Spinal cord (tissue), 4 donors: Measurements from ENCODE around the gene DOK4. TPM values are rescaled to one million over a fixed set of nuclear protein-coding genes. Genes with fewer than 3 reads are reported as not detected.

ENCODE experiments used
- polyA plus RNA-seq, 2 donors: library from polyadenylated mRNA; unstranded; fragments of 120-200 nt; gene quantifications; one replicate each; pipeline ENCODE4 v1.2.1, GENCODE V29; 2013; ENCODE audit not compliant: insufficient read length in 2 of 2
- total RNA-seq, 2 donors: library from RNA; depleted of rRNA in 1 of 2; stranded (reverse); fragments of 120-200 nt in 1 of 2; fragments of >200 nt in 1 of 2; gene quantifications; one replicate each; pipeline versions ENCODE4 v1.2.3 to v1.2.4, GENCODE V29; 2013 to 2014

Gene DOK4
- total and polyA plus RNA-seq, 4 donors = 23.0 to 62.8 (median 43.5) TPM

Other genes starting within 250 kb of the DOK4 start
- gene ARL2BP, start 241.2 kb downstream of the DOK4 start, total RNA-seq = 10 to 100 TPM; 75.1 to 77.9 TPM
- gene ARL2BP, start 241.2 kb downstream of the DOK4 start, polyA plus RNA-seq = 10 to 100 TPM; 74.7 to 79.3 TPM
- gene PLLP, start 201.8 kb downstream of the DOK4 start, total RNA-seq = 10 to 100 TPM; 19.1 to 20.9 TPM
- 10 to 100 TPM; 37.6 to 38.1 TPM for gene PLLP, start 201.8 kb downstream of the DOK4 start, polyA plus RNA-seq
- under 1 TPM in 1 of 2 donors, not detected in 1; 0.10 TPM for gene CCL22, start 127.7 kb downstream of the DOK4 start, total RNA-seq
- under 1 TPM in 1 of 2 donors, not detected in 1; 0.14 TPM for gene CCL22, start 127.7 kb downstream of the DOK4 start, polyA plus RNA-seq
- gene CX3CL1, start 114.0 kb downstream of the DOK4 start, total RNA-seq = 10 to 100 TPM; 15.5 to 20.1 TPM
- 10 to 100 TPM; 47.4 to 49.5 TPM for gene CX3CL1, start 114.0 kb downstream of the DOK4 start, polyA plus RNA-seq
- not detected for gene CCL17, start 81.7 kb downstream of the DOK4 start, total RNA-seq
- not detected for gene CCL17, start 81.7 kb downstream of the DOK4 start, polyA plus RNA-seq
- gene CIAPIN1, start 39.1 kb downstream of the DOK4 start, total RNA-seq = 10 to 100 TPM; 62.9 to 67.6 TPM
- 100 to 1,000 TPM in 1 of 2 donors, 10 to 100 TPM in 1; 99.2 to 102 TPM for gene CIAPIN1, start 39.1 kb downstream of the DOK4 start, polyA plus RNA-seq
- gene COQ9, start 39.0 kb downstream of the DOK4 start, total RNA-seq = 10 to 100 TPM; 35.2 to 79.2 TPM
- gene COQ9, start 39.0 kb downstream of the DOK4 start, polyA plus RNA-seq = 10 to 100 TPM; 69.2 to 75.6 TPM
- 10 to 100 TPM; 77.6 to 81.8 TPM for gene POLR2C, start 23.8 kb downstream of the DOK4 start, total RNA-seq
- gene POLR2C, start 23.8 kb downstream of the DOK4 start, polyA plus RNA-seq = 10 to 100 TPM; 60.6 to 70.5 TPM
- 10 to 100 TPM in 1 of 2 donors, 1 to 10 TPM in 1; 4.4 to 17.7 TPM for gene CCDC102A, start 50.1 kb upstream of the DOK4 start, total RNA-seq
- 1 to 10 TPM; 6.7 to 7.2 TPM for gene CCDC102A, start 50.1 kb upstream of the DOK4 start, polyA plus RNA-seq
- 1 to 10 TPM in 1 of 2 donors, under 1 TPM in 1; 0.44 to 1.2 TPM for gene ADGRG5, start 56.1 kb upstream of the DOK4 start, total RNA-seq
- 1 to 10 TPM; 1.1 to 1.7 TPM for gene ADGRG5, start 56.1 kb upstream of the DOK4 start, polyA plus RNA-seq
- 10 to 100 TPM; 30.1 to 40.9 TPM for gene ADGRG1, start 142.1 kb upstream of the DOK4 start, total RNA-seq
- gene ADGRG1, start 142.1 kb upstream of the DOK4 start, polyA plus RNA-seq = 100 to 1,000 TPM; 338 to 367 TPM
- 1 to 10 TPM in 1 of 2 donors, under 1 TPM in 1; 0.06 to 3.6 TPM for gene ADGRG3, start 181.8 kb upstream of the DOK4 start, total RNA-seq
- under 1 TPM; 0.22 to 0.30 TPM for gene ADGRG3, start 181.8 kb upstream of the DOK4 start, polyA plus RNA-seq
- gene DRC7, start 208.3 kb upstream of the DOK4 start, total RNA-seq = 1 to 10 TPM in 1 of 2 donors, under 1 TPM in 1; 0.69 to 6.0 TPM
- gene DRC7, start 208.3 kb upstream of the DOK4 start, polyA plus RNA-seq = 1 to 10 TPM; 3.5 to 4.6 TPM
- gene KATNB1, start 249.3 kb upstream of the DOK4 start, total RNA-seq = 10 to 100 TPM; 28.8 to 33.5 TPM
- 10 to 100 TPM; 52.5 to 52.9 TPM for gene KATNB1, start 249.3 kb upstream of the DOK4 start, polyA plus RNA-seq